ENCODE results near the gene LIPM. TPM values are rescaled to one million over a fixed set of nuclear protein-coding genes. Genes with fewer than 3 reads are reported as not detected.

Gene LIPM
- total and polyA plus RNA-seq, 8 donors = not detected

GRCh38 chr10:88840104-88840503, 37.6 kb downstream of the LIPM start:
- no peak for DNase-seq
- FAIRE-seq = no peak

GRCh38 chr10:88840881-88841280, 38.4 kb downstream of the LIPM start:
- Histone ChIP-seq H3K27ac (peak overlapping the region in 2 of 4 donors; percentile 37 to 75), H3K27me3 (no peaks in the 10 kb centered on the region), H3K9me3 (no peaks in the 10 kb centered on the region), H3K4me3 (no peak overlapping the region), H3K4me1 (peaks cover 7 to 28% (median 13%) of the 10 kb centered on the region in 3 donors), H3K36me3 (no peaks in the 10 kb centered on the region)
- intact Hi-C loops (cut with DNase I) = no loop called here
- FAIRE-seq (no peak), DNase-seq (peak in 1 of 6 donors; percentile 13), ATAC-seq (peak; percentile 59 to 76 (median 66))
- 72% methylated on average over 5 of the region's 5 CpGs for whole genome bisulfite sequencing, 2 donors
- no peak for TF ChIP-seq CTCF (IDR thresholded peaks at IDR 0.05)

More at GRCh38 chr10:88840104-88840503, 37.6 kb downstream of the LIPM start:
- Histone ChIP-seq H3K36me3 (no peaks in the 10 kb centered on the region), H3K4me1 (peaks cover 7 to 30% (median 13%) of the 10 kb centered on the region in 3 donors), H3K4me3 (no peak overlapping the region), H3K9me3 (no peaks in the 10 kb centered on the region), H3K27ac (peak overlapping the region in 2 of 4 donors; percentile 37 to 75), H3K27me3 (no peaks in the 10 kb centered on the region)
- 12 to 14% methylated on average over 3 of the region's 3 CpGs for WGBS, 2 donors
- intact Hi-C loops (cut with DNase I) = no loop called here
- peak; percentile 76 to 85 (median 82) for ATAC-seq
- no peak for TF ChIP-seq CTCF (IDR thresholded peaks at IDR 0.05)

- peak in 3 of 4 donors; percentile 33 to 68 (median 39) for ATAC-seq
- H3K9me3 ChIP-seq = no peaks in the 10 kb centered on the region
- no peak for FAIRE-seq
- peak overlapping the region in 2 of 4 donors; percentile 37 to 75 for H3K27ac ChIP-seq
- WGBS, 2 donors = 84 to 87% methylated on average over 6 of the region's 6 CpGs
- no peaks in the 10 kb centered on the region for H3K36me3 ChIP-seq
- no peak for TF ChIP-seq CTCF (IDR thresholded peaks at IDR 0.05)
- no peak for DNase-seq
- intact Hi-C loops (cut with DNase I) = no loop called here
- no peak overlapping the region for H3K4me3 ChIP-seq
- no peaks in the 10 kb centered on the region for H3K27me3 ChIP-seq
- peaks cover 7 to 26% (median 13%) of the 10 kb centered on the region in 3 donors for H3K4me1 ChIP-seq
Measured at GRCh38 chr10:88841316-88842111, 39.0 kb downstream of the LIPM start.

GRCh38 chr10:88843171-88843570, 40.6 kb downstream of the LIPM start:
- no peak for TF ChIP-seq CTCF (IDR thresholded peaks at IDR 0.05)
- FAIRE-seq (no peak), ATAC-seq (no peak), DNase-seq (no peak)
- no peaks in the 10 kb centered on the region for H3K9me3 ChIP-seq
- 90 to 93% methylated on average over 4 of the region's 4 CpGs for WGBS, 2 donors
- no peak overlapping the region for H3K27ac ChIP-seq
- no peaks in the 10 kb centered on the region for H3K27me3 ChIP-seq
- H3K36me3 ChIP-seq = no peaks in the 10 kb centered on the region
- intact Hi-C loops (cut with DNase I) = no loop called here
- no peak overlapping the region for H3K4me3 ChIP-seq
- H3K4me1 ChIP-seq = peaks cover 7 to 26% (median 13%) of the 10 kb centered on the region in 3 donors

- H3K27me3 ChIP-seq = no peaks in the 10 kb centered on the region
- no peak for TF ChIP-seq CTCF (IDR thresholded peaks at IDR 0.05)
- no peak for DNase-seq
- H3K4me3 ChIP-seq = no peak overlapping the region
- ATAC-seq = peak in 1 of 4 donors; percentile 21
- WGBS, 2 donors = 39 to 41% methylated on average over 1 of the region's 1 CpG
- FAIRE-seq = no peak
- intact Hi-C loops (cut with DNase I) = no loop called here
- no peaks in the 10 kb centered on the region for H3K36me3 ChIP-seq
- H3K27ac ChIP-seq = no peak overlapping the region
- peaks cover 9 to 37% (median 13%) of the 10 kb centered on the region in 3 donors for H3K4me1 ChIP-seq
- H3K9me3 ChIP-seq = no peaks in the 10 kb centered on the region
Measured at GRCh38 chr10:88848499-88848898, 46.0 kb downstream of the LIPM start.

Data from pancreas (tissue), 10 donors.